ENCODE results near the gene GIGYF2. TPM values are rescaled to one million over a fixed set of nuclear protein-coding genes. Genes with fewer than 3 reads are reported as not detected.

Gene GIGYF2
- total and polyA plus RNA-seq, 2 of the 13 experiments (the other 11 are each of a cell fraction or from before 2014, with no cell fraction given), result 44.9 to 73.5 TPM

DNA sequence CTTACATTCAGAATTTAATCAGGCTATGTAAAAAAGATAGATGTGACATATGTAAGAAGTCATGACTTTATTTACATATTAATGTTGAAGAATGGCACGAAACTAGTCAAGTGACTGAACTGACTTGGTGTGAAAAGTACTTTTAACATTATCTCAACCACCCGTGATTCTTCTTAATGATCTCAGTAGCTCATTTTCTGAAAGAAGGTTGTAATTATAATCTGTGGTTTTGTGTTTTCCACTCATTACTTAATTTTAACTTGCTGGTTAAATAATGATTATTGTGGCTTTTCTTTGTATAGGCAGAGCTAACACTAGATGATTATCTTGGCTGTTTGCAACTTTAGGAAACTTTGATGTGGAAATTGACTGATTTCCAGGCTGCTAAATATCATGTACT is 60.8 kb downstream of the GIGYF2 start (continued):
- no peak for TF ChIP-seq SOX6 (IDR thresholded peaks at IDR 0.05)
- TF ChIP-seq SOX6 (CRISPR knock-in tag; IDR thresholded peaks at IDR 0.05), result no peak
- TF ChIP-seq ZNF124 (CRISPR knock-in tag; IDR thresholded peaks at IDR 0.05), result no peak
- TF ChIP-seq ZNF614 (CRISPR knock-in tag; IDR thresholded peaks at IDR 0.05; ENCODE audit: borderline replicate concordance), result no peak
- TF ChIP-seq, protein P1, sequence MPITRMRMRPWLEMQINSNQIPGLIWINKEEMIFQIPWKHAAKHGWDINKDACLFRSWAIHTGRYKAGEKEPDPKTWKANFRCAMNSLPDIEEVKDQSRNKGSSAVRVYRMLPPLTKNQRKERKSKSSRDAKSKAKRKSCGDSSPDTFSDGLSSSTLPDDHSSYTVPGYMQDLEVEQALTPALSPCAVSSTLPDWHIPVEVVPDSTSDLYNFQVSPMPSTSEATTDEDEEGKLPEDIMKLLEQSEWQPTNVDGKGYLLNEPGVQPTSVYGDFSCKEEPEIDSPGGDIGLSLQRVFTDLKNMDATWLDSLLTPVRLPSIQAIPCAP (CRISPR knock-in tag; IDR thresholded peaks at IDR 0.05; ENCODE audit: low read depth), result no peak
- TF ChIP-seq, protein P2, sequence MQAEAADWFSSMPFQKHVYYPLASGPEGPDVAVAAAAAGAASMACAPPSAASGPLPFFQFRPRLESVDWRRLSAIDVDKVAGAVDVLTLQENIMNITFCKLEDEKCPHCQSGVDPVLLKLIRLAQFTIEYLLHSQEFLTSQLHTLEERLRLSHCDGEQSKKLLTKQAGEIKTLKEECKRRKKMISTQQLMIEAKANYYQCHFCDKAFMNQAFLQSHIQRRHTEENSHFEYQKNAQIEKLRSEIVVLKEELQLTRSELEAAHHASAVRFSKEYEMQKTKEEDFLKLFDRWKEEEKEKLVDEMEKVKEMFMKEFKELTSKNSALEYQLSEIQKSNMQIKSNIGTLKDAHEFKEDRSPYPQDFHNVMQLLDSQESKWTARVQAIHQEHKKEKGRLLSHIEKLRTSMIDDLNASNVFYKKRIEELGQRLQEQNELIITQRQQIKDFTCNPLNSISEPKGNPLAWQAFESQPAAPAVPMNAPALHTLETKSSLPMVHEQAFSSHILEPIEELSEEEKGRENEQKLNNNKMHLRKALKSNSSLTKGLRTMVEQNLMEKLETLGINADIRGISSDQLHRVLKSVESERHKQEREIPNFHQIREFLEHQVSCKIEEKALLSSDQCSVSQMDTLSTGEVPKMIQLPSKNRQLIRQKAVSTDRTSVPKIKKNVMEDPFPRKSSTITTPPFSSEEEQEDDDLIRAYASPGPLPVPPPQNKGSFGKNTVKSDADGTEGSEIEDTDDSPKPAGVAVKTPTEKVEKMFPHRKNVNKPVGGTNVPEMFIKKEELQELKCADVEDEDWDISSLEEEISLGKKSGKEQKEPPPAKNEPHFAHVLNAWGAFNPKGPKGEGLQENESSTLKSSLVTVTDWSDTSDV (CRISPR knock-in tag; IDR thresholded peaks at IDR 0.05), result no peak
- TF ChIP-seq ATRX (CRISPR knock-in tag; IDR thresholded peaks at IDR 0.05; ENCODE audit: borderline replicate concordance), result no peak
- TF ChIP-seq POLR2AphosphoS2 (IDR thresholded peaks at IDR 0.05; ENCODE audit: low read depth, low read length), result no peak
- no peak for TF ChIP-seq TCF12 (IDR thresholded peaks at IDR 0.05)
- no peak for TF ChIP-seq TCF12 (CRISPR knock-in tag; IDR thresholded peaks at IDR 0.05)

DNA sequence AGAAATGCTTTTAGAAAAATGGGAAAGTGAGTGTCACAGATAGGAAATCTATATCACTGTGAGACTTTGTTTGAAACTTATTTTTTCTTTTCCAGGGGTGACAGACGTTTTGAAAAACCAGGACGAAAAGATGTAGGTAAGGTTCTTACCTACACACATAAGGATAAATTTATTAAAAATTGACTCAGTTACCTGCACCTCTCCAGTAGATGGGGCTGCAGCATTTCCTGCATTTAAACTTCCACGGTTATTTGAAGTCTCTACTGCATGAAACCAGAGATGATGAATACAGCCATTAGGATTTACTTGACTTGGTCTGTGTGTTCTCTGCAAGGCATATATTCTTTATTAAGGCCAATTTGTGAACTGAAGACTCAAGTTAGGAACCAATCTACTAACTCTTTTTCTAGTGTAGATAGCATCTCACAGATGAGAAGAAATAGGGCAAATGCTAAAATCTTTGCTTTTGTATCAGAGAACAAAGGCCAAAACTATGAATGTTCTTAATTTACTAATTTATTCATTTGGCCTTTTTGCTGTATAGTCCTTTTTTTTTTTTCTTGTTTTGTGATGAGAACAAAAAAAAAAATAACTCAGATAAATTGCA is 64.3 kb downstream of the GIGYF2 start:
- H3K27ac ChIP-seq (ENCODE audit: extremely low read length, insufficient read depth, low read length), result no peak overlapping the region
- H3K9ac ChIP-seq (ENCODE audit: insufficient read depth, low read depth, low read length), result no peak overlapping the region
- no peak overlapping the region for H3K4me3 ChIP-seq (replicated peaks in 1 of 3; ENCODE audit: insufficient read depth in 1 of 3, low read depth in 2 of 3, low read length in 3 of 3)
- no peak for FAIRE-seq
- no peaks in the 10 kb centered on the region for H3K27me3 ChIP-seq (ENCODE audit: control insufficient read depth in 1 of 2, insufficient read depth in 2 of 2, low read length in 2 of 2)
- ChIA-PET POLR2A (no interaction called here), CTCF (ENCODE audit: low intra/inter-chr PET ratio, low total read pairs) (no interaction called here)
- peaks cover 15 to 75% of the 10 kb centered on the region in 2 experiments for H3K36me3 ChIP-seq (replicated peaks in 1 of 2; ENCODE audit: control insufficient read depth in 1 of 2, insufficient read depth in 2 of 2, low read length in 2 of 2)
- DNase-seq (ENCODE audit: low spot score), result peak; percentile 46
- H3K79me2 ChIP-seq (ENCODE audit: insufficient read depth, low read length), result no peaks in the 10 kb centered on the region
- H3K9me3 ChIP-seq (ENCODE audit: low read length), result no peaks in the 10 kb centered on the region
- 73% methylated on average over 3 of the region's 3 CpGs for WGBS (ENCODE audit: low lambda C conversion rate)
- no peaks in the 10 kb centered on the region for H4K20me1 ChIP-seq (ENCODE audit: insufficient read depth, low read length)
- in situ Hi-C loops (cut with HindIII; ENCODE audit: extremely low pct_ligation_motif_present, low pct_unique_long_range_greater_than_20kb) (no loop called here), intact Hi-C loops (cut with micrococcal nuclease; ENCODE audit: unreplicated experiment) (loop anchor here (5.0 kb wide), 1 partner anchor 491 kb away; the partner anchor contains the start of gene ATG16L1)
- no peaks in the 10 kb centered on the region for H3K4me1 ChIP-seq (ENCODE audit: insufficient read depth, low read length)
- no peak overlapping the region for H2AFZ ChIP-seq (ENCODE audit: low read length)
- ATAC-seq, result peak; percentile 69
- BruUV-seq (replicated peaks), result no TSS peak
- no peak overlapping the region for H3K4me2 ChIP-seq (ENCODE audit: low read depth, low read length)
- TF ChIP-seq, protein P3, sequence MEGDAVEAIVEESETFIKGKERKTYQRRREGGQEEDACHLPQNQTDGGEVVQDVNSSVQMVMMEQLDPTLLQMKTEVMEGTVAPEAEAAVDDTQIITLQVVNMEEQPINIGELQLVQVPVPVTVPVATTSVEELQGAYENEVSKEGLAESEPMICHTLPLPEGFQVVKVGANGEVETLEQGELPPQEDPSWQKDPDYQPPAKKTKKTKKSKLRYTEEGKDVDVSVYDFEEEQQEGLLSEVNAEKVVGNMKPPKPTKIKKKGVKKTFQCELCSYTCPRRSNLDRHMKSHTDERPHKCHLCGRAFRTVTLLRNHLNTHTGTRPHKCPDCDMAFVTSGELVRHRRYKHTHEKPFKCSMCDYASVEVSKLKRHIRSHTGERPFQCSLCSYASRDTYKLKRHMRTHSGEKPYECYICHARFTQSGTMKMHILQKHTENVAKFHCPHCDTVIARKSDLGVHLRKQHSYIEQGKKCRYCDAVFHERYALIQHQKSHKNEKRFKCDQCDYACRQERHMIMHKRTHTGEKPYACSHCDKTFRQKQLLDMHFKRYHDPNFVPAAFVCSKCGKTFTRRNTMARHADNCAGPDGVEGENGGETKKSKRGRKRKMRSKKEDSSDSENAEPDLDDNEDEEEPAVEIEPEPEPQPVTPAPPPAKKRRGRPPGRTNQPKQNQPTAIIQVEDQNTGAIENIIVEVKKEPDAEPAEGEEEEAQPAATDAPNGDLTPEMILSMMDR (CRISPR knock-in tag; IDR thresholded peaks at IDR 0.05), result peak; percentile 53
- TF ChIP-seq, protein P4, sequence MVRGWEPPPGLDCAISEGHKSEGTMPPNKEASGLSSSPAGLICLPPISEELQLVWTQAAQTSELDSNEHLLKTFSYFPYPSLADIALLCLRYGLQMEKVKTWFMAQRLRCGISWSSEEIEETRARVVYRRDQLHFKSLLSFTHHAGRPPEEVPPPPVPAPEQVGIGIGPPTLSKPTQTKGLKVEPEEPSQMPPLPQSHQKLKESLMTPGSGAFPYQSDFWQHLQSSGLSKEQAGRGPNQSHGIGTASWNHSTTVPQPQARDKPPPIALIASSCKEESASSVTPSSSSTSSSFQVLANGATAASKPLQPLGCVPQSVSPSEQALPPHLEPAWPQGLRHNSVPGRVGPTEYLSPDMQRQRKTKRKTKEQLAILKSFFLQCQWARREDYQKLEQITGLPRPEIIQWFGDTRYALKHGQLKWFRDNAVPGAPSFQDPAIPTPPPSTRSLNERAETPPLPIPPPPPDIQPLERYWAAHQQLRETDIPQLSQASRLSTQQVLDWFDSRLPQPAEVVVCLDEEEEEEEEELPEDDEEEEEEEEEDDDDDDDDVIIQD (CRISPR knock-in tag; IDR thresholded peaks at IDR 0.05; ENCODE audit: low read depth), result 0 out of 2 replicates have a peak, but pooled peaks have one; percentile 30
- no peak for TF ChIP-seq SRSF9 (IDR thresholded peaks at IDR 0.05; ENCODE audit: borderline replicate concordance, insufficient read depth, low read depth, low read length, poor library complexity, severe bottlenecking)
- TF ChIP-seq KLF6 (CRISPR knock-in tag; IDR thresholded peaks at IDR 0.05), result no peak
- no peak for TF ChIP-seq TOPORS (CRISPR knock-in tag; IDR thresholded peaks at IDR 0.05)
- TF ChIP-seq NFE2L1 (CRISPR knock-in tag; IDR thresholded peaks at IDR 0.05; ENCODE audit: borderline replicate concordance), result no peak
